ENCODE data around the gene NPSR1.

The NPSR1 gene

GRCh38 chr7:34849986-34850385 is 192.0 kb downstream of the NPSR1 start:
- no peaks in the 10 kb centered on the region for H3K9me3 ChIP-seq (ENCODE audit: control insufficient read depth, insufficient read depth, low read depth, low read length)
- no peak overlapping the region for H3K4me3 ChIP-seq (ENCODE audit: low read depth, low read length)
- POLR2A ChIA-PET: no interaction called here
- CTCF ChIA-PET: no interaction called here
- H3K36me3 ChIP-seq (ENCODE audit: control insufficient read depth in 2 of 2, insufficient read depth in 1 of 2, low read length in 2 of 2): no peaks in the 10 kb centered on the region
- no peak overlapping the region for H3K27ac ChIP-seq (ENCODE audit: extremely low read depth, low read depth, low read length)
- H3K4me1 ChIP-seq (ENCODE audit: control insufficient read depth, insufficient read depth, low read length): no peaks in the 10 kb centered on the region
- no peak for TF ChIP-seq ZNF391 (tag by site-specific recombination; IDR thresholded peaks at IDR 0.05; ENCODE audit: borderline replicate concordance, low read depth)
- TF ChIP-seq ZNF354C (tag by site-specific recombination; IDR thresholded peaks at IDR 0.05; ENCODE audit: borderline replicate concordance, low read depth): no peak
- TF ChIP-seq GLI4 (tag by site-specific recombination; IDR thresholded peaks at IDR 0.05): no peak
- TF ChIP-seq WT1 (tag by site-specific recombination; IDR thresholded peaks at IDR 0.05): no peak
- TF ChIP-seq, protein P1, sequence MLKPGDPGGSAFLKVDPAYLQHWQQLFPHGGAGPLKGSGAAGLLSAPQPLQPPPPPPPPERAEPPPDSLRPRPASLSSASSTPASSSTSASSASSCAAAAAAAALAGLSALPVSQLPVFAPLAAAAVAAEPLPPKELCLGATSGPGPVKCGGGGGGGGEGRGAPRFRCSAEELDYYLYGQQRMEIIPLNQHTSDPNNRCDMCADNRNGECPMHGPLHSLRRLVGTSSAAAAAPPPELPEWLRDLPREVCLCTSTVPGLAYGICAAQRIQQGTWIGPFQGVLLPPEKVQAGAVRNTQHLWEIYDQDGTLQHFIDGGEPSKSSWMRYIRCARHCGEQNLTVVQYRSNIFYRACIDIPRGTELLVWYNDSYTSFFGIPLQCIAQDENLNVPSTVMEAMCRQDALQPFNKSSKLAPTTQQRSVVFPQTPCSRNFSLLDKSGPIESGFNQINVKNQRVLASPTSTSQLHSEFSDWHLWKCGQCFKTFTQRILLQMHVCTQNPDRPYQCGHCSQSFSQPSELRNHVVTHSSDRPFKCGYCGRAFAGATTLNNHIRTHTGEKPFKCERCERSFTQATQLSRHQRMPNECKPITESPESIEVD (tag by site-specific recombination; IDR thresholded peaks at IDR 0.05): no peak
- no peak for TF ChIP-seq ZNF837 (tag by site-specific recombination; IDR thresholded peaks at IDR 0.05)
- no peak for TF ChIP-seq ZFP37 (tag by site-specific recombination; IDR thresholded peaks at IDR 0.05)
- no peak for TF ChIP-seq BCL11B (tag by site-specific recombination; IDR thresholded peaks at IDR 0.05; ENCODE audit: low read depth)
- TF ChIP-seq ZNF394 (tag by site-specific recombination; IDR thresholded peaks at IDR 0.05; ENCODE audit: borderline replicate concordance): no peak
- TF ChIP-seq, protein P2, sequence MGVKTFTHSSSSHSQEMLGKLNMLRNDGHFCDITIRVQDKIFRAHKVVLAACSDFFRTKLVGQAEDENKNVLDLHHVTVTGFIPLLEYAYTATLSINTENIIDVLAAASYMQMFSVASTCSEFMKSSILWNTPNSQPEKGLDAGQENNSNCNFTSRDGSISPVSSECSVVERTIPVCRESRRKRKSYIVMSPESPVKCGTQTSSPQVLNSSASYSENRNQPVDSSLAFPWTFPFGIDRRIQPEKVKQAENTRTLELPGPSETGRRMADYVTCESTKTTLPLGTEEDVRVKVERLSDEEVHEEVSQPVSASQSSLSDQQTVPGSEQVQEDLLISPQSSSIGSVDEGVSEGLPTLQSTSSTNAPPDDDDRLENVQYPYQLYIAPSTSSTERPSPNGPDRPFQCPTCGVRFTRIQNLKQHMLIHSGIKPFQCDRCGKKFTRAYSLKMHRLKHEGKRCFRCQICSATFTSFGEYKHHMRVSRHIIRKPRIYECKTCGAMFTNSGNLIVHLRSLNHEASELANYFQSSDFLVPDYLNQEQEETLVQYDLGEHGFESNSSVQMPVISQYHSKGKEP (tag by site-specific recombination; IDR thresholded peaks at IDR 0.05): no peak

DNA sequence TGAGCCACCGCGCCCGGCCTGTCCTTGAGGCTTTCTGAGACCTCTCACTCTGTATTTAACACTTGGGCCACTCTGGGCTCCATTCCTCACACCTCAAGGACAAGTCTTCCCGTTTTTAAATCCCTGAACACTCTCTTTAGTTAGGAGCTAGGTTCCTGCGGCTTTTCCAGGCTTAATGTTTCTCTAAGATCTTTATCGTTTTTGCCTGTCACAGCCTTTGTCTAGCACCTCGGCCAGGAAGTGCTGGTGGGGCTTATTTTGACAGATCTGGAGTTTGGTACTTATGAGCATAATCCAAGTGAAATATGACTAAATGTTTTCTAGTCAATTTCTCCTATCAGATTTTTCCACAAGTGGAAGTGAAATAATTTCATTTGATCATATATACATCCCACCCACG is 192.7 kb downstream of the NPSR1 start:
- CTCF ChIA-PET: interaction anchor here (0.7 kb wide), 2 partner anchors 45 to 189 kb away, joined by 3 read pairs; no protein-coding TSS in a partner anchor
- TF ChIP-seq, protein P2 (tag by site-specific recombination; IDR thresholded peaks at IDR 0.05): no peak
- TF ChIP-seq ZFP3 (tag by site-specific recombination; IDR thresholded peaks at IDR 0.05; ENCODE audit: low read depth) (no peak), SP7 (tag by site-specific recombination; IDR thresholded peaks at IDR 0.05) (no peak), ZNF529 (tag by site-specific recombination; IDR thresholded peaks at IDR 0.05; ENCODE audit: insufficient replicate concordance) (no peak), ZNF112 (tag by site-specific recombination; IDR thresholded peaks at IDR 0.05) (no peak), GLIS1 (tag by site-specific recombination; IDR thresholded peaks at IDR 0.05) (no peak), ZNF560 (tag by site-specific recombination; IDR thresholded peaks at IDR 0.05; ENCODE audit: borderline replicate concordance) (no peak)
- TF ChIP-seq, protein P3, sequence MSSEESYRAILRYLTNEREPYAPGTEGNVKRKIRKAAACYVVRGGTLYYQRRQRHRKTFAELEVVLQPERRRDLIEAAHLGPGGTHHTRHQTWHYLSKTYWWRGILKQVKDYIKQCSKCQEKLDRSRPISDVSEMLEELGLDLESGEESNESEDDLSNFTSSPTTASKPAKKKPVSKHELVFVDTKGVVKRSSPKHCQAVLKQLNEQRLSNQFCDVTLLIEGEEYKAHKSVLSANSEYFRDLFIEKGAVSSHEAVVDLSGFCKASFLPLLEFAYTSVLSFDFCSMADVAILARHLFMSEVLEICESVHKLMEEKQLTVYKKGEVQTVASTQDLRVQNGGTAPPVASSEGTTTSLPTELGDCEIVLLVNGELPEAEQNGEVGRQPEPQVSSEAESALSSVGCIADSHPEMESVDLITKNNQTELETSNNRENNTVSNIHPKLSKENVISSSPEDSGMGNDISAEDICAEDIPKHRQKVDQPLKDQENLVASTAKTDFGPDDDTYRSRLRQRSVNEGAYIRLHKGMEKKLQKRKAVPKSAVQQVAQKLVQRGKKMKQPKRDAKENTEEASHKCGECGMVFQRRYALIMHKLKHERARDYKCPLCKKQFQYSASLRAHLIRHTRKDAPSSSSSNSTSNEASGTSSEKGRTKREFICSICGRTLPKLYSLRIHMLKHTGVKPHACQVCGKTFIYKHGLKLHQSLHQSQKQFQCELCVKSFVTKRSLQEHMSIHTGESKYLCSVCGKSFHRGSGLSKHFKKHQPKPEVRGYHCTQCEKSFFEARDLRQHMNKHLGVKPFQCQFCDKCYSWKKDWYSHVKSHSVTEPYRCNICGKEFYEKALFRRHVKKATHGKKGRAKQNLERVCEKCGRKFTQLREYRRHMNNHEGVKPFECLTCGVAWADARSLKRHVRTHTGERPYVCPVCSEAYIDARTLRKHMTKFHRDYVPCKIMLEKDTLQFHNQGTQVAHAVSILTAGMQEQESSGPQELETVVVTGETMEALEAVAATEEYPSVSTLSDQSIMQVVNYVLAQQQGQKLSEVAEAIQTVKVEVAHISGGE (tag by site-specific recombination; conservative IDR thresholded peaks at IDR 0.05; ENCODE audit: low read depth): no peak
- TF ChIP-seq, protein P4, sequence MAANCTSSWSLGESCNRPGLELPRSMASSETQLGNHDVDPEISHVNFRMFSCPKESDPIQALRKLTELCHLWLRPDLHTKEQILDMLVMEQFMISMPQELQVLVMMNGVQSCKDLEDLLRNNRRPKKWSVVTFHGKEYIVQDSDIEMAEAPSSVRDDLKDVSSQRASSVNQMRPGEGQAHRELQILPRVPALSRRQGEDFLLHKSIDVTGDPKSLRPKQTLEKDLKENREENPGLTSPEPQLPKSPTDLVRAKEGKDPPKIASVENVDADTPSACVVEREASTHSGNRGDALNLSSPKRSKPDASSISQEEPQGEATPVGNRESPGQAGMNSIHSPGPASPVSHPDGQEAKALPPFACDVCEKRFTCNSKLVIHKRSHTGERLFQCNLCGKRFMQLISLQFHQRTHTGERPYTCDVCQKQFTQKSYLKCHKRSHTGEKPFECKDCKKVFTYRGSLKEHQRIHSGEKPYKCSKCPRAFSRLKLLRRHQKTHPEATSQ (tag by site-specific recombination; IDR thresholded peaks at IDR 0.05): no peak
- H3K4me1 ChIP-seq (ENCODE audit: control insufficient read depth, insufficient read depth, low read length): no peaks in the 10 kb centered on the region
- no peak overlapping the region for H3K4me3 ChIP-seq (ENCODE audit: low read depth, low read length)
- POLR2A ChIA-PET: no interaction called here
- H3K9me3 ChIP-seq (ENCODE audit: control insufficient read depth, insufficient read depth, low read depth, low read length): no peaks in the 10 kb centered on the region
- no peak overlapping the region for H3K27ac ChIP-seq (ENCODE audit: extremely low read depth, low read depth, low read length)
- H3K36me3 ChIP-seq (ENCODE audit: control insufficient read depth in 2 of 2, insufficient read depth in 1 of 2, low read length in 2 of 2): no peaks in the 10 kb centered on the region

Measured in HEK293 (cell line).